ENCODE results near the gene ISOC2. TPM values are rescaled to one million over a fixed set of nuclear protein-coding genes. Genes with fewer than 3 reads are reported as not detected.

Gene ISOC2
- total and polyA plus RNA-seq, 9 of the 15 experiments (the other 6 are each of a cell fraction or from before 2014, with no cell fraction given): 1.2 to 229 (median 58.3) TPM

GRCh38 chr19:55481794-55482155, 20.3 kb upstream of the ISOC2 start:
- ATAC-seq: no peak
- Histone ChIP-seq H3K4me3 (no peak overlapping the region), H3K27me3 (ENCODE audit: control insufficient read depth in 2 of 2, insufficient read depth in 2 of 2, low read length in 2 of 2) (no peaks in the 10 kb centered on the region), H3K9me1 (ENCODE audit: control insufficient read depth, insufficient read depth, low read length) (no peaks in the 10 kb centered on the region), H3K9ac (ENCODE audit: insufficient read depth in 1 of 2, low read depth in 2 of 2, low read length in 2 of 2) (no peak overlapping the region), H3K9me3 (replicated peaks; ENCODE audit: control insufficient read depth, insufficient read depth, low read depth, low read length) (no peaks in the 10 kb centered on the region), H2AFZ (ENCODE audit: low read depth, low read length) (no peak overlapping the region), H3K27ac (ENCODE audit: extremely low read depth, low read depth, low read length) (no peak overlapping the region), H3K4me2 (ENCODE audit: insufficient read depth, low read length) (no peak overlapping the region), H3K36me3 (ENCODE audit: control insufficient read depth, insufficient read depth, low read length) (peaks cover 32% of the 10 kb centered on the region), H3K4me1 (replicated peaks in 1 of 2; ENCODE audit: control insufficient read depth in 2 of 2, insufficient read depth in 2 of 2, low read length in 2 of 2) (peaks cover 20 to 64% of the 10 kb centered on the region in 2 experiments), H3K79me2 (ENCODE audit: control insufficient read depth, insufficient read depth, low read length) (peaks cover 31% of the 10 kb centered on the region), H4K20me1 (replicated peaks; ENCODE audit: control insufficient read depth, insufficient read depth, low read length) (no peaks in the 10 kb centered on the region)
- intact Hi-C loops (cut with micrococcal nuclease): no loop called here
- CTCF ChIA-PET (ENCODE audit: low intra/inter-chr PET ratio): no interaction called here
- DNase-seq (ENCODE audit: extremely low read depth in 1 of 4, low spot score in 3 of 4): no peak
- WGBS (ENCODE audit: insufficient coverage, low coverage, missing lambda C conversion rate): no CpG with 5 or more reads among the region's 40 CpGs
- TF ChIP-seq TAF7 (tag; IDR thresholded peaks at IDR 0.05) (no peak), SNIP1 (IDR thresholded peaks at IDR 0.05; ENCODE audit: low read depth) (no peak), ZNF23 (CRISPR knock-in tag; IDR thresholded peaks at IDR 0.05) (no peak), U2AF2 (optimal IDR thresholded peaks at IDR 0.05; ENCODE audit: low read depth, low read length) (no peak), CXXC5 (CRISPR knock-in tag; IDR thresholded peaks at IDR 0.05) (no peak), ZNF785 (CRISPR knock-in tag; IDR thresholded peaks at IDR 0.05) (no peak), STAT5A (IDR thresholded peaks at IDR 0.05; ENCODE audit: borderline replicate concordance, low read length) (no peak), AFF1 (IDR thresholded peaks at IDR 0.05; ENCODE audit: low read depth in 1 of 2, partially characterized antibody in 2 of 2) (no peak), ZNF407 (IDR thresholded peaks at IDR 0.05; ENCODE audit: low read depth) (no peak), GTF2E2 (tag; IDR thresholded peaks at IDR 0.05) (no peak), ZNF41 (CRISPR knock-in tag; conservative IDR thresholded peaks at IDR 0.05) (no peak), ZNF57 (CRISPR knock-in tag; IDR thresholded peaks at IDR 0.05) (no peak)
- in situ Hi-C loops (cut with MboI): no loop called here
- FAIRE-seq: no peak
- BruUV-seq (replicated peaks): no TSS peak
- POLR2A ChIA-PET: no interaction called here
